Globus pallidus (tissue), 1 donor: ENCODE data around the gene RNF25.

Experiments
- DNase-seq: peaks from one replicate; pipeline ENCODE4 v3.0.0-alpha.2; 2015; ENCODE audit warnings: low spot score

Gene RNF25

DNA sequence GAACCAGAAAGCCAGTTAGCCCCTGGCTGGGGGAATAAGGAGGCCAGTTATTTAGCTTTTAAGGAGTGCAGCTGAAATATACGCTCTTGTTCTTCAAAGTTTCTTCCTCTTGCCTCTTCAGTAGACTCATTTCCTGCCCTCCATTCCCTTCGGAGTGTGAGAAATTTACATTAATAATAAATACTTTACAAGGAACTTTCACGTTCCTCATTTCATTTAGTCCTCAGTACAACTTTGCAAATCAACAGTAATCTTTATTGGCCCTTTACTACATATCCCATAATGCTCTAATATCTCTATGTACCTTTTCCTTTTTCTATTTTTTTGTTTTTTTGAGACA is 48.5 kb downstream of the RNF25 start:
- DNase-seq = no peak

DNA sequence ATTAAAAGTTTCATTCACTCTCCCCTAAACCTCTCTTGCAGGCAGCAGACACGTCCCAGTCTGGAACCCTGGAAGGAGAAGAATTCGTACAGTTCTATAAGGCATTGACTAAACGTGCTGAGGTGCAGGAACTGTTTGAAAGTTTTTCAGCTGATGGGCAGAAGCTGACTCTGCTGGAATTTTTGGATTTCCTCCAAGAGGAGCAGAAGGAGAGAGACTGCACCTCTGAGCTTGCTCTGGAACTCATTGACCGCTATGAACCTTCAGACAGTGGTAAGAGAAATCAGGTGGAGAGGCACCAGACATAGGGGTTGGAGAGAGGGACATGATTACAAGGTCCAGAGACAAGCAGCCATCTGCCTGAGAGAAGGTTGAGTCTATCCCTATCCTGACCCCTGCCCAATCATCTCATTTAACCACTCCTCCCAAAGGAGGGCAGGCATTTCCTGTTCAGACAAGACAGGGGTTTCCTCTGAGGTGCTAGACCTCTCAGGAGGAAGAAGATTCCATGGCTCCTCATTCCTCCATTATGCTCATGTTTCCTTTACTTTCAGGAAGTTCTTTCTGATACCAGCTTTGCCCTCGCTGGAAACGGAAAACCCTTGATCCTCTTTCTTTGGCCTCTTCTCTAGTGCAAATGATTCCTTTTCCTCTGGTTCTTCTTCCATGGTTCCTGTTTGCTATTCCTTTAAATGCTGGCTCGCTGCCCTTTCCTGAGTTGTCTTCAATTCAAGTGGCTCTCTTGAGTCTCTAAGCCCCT is 49.0 kb downstream of the RNF25 start:
- DNase-seq = no peak

DNA sequence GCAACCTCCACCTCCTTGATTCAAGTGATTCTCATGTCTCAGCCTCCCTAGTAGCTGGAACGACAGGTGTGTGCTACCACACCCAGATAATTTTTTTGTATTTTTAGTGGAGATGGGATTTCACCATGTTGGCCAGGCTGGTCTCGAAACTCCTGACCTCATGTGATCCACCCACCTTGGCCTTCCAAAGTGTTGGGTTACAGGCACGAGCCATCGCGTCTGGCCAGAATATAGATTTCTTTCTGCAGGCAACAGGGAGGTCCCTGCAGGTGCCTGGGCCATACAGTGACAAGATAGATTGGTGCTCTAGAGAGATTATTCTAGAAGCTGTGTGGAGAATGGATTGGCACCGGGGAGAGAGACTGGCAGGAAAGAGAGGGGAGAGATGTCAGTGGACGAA is 50.8 kb downstream of the RNF25 start:
- DNase-seq = no peak

DNA sequence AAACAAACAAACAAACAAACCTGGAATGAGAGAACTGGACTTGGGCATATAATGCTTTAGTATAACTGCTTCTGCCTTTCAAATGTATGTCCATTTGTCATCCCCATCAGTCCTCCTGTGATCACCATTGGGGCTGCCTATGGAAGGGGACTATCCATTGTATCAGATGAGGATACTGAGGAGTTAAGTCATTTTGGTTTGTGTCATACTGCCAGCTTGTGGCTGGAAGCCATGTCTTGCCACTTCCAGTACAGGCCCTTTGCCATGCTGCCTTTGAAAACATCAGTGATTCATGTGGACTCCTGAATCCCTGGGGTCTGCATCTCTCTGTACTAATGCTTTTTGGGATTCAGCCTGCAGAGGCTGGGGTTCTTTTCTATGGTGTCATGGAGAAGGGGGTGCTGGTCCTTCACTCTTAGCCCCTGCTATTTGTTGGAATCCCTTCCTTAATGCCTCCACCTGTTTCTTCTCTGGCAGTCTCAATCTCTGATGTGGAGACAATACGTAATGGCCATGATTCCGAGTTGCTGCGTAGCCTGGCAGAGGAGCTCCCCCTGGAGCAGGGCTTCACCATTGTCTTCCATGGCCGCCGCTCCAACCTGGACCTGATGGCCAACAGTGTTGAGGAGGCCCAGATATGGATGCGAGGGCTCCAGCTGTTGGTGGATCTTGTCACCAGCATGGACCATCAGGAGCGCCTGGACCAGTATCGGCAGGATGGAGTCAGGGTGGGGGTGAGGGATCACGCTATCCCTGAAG is 53.5 kb downstream of the RNF25 start:
- no peak for DNase-seq

DNA sequence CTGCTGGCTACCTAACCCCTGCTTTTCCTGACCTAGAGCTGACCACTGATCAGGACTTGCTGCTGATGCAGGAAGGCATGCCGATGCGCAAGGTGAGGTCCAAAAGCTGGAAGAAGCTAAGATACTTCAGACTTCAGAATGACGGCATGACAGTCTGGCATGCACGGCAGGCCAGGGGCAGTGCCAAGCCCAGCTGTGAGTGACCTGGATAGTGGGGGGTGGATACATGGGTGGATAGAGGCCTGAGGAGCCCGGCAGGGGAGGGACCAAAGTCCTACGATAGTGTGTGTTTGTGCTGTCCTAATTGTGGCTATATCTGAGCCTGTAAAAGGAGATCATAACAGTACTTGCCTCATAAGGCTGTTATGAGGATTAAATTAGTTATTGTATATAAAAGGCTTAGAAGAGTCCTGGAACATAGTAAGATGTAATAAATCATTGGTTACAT is 55.9 kb downstream of the RNF25 start:
- no peak for DNase-seq
